Measurements from ENCODE around the gene RB1. TPM values are rescaled to one million over a fixed set of nuclear protein-coding genes. Genes with fewer than 3 reads are reported as not detected.

The RB1 gene
- total RNA-seq, 2 experiments from 2014 or later: 33.5 to 84.4 TPM

Small RNAs within 50 kb of the gene (small RNA-seq; reads per million reads assigned to genes)
- gene RF00017: not detected

Other genes starting within 250 kb of the RB1 start
- 25.2 and 31.1 TPM in 2 replicates for gene MED4, start 208.6 kb upstream of the RB1 start, total RNA-seq (2014; rRNA removed; shearing (Covaris generic))
- 53.1 and 57.0 TPM in 2 replicates for gene MED4, start 208.6 kb upstream of the RB1 start, total RNA-seq (2022)
- gene ITM2B, start 70.5 kb upstream of the RB1 start, total RNA-seq (2014; rRNA removed; shearing (Covaris generic)): 14.7 and 21.1 TPM in 2 replicates
- 43.3 and 44.5 TPM in 2 replicates for gene ITM2B, start 70.5 kb upstream of the RB1 start, total RNA-seq (2022)
- gene LPAR6, start 109.4 kb downstream of the RB1 start, total RNA-seq (2014; rRNA removed; shearing (Covaris generic)): 0.10 TPM in 1 of 2 replicates, not detected in the other
- gene LPAR6, start 109.4 kb downstream of the RB1 start, total RNA-seq (2022): not detected in 2 replicates
- gene RCBTB2, start 229.3 kb downstream of the RB1 start, total RNA-seq (2014; rRNA removed; shearing (Covaris generic)): 4.4 and 9.0 TPM in 2 replicates
- gene RCBTB2, start 229.3 kb downstream of the RB1 start, total RNA-seq (2022): 7.2 and 7.3 TPM in 2 replicates

All from OCI-LY7 (cell line).